Astrocyte of the spinal cord (primary cell): ENCODE results near the gene PPP2R5A.
"Not testable (repeated sequence)": the region's sequence is repeated elsewhere in the genome, so short reads cannot be mapped to it uniquely, and the experiment has no call there.

Source experiments
- DNase-seq: peaks from one replicate; pipeline ENCODE4 v3.0.0; 2011; ENCODE audit warnings: low read depth, low spot score
- H3K4me3 ChIP-seq: 2 replicates; pipeline ENCODE4 v1.5.1; 2011; ENCODE audit warnings: low read depth, mild to moderate bottlenecking, low read length, moderate library complexity
- in situ Hi-C: cut with HindIII; loops from 2 replicates; pipeline ENCODE4 v1.10.0; 2017; ENCODE audit warnings: low sequenced_read_pairs
- TF ChIP-seq, protein P1 (sequence below): IDR thresholded peaks from 2 replicates; pipeline ENCODE4 v1.5.1; 2012; ENCODE audit warnings: low read depth, mild to moderate bottlenecking, low read length, inconsistent platforms

PPP2R5A gene

GRCh38 chr1:212302745-212303383, 17.7 kb downstream of the PPP2R5A start:
- TF ChIP-seq, protein P1, sequence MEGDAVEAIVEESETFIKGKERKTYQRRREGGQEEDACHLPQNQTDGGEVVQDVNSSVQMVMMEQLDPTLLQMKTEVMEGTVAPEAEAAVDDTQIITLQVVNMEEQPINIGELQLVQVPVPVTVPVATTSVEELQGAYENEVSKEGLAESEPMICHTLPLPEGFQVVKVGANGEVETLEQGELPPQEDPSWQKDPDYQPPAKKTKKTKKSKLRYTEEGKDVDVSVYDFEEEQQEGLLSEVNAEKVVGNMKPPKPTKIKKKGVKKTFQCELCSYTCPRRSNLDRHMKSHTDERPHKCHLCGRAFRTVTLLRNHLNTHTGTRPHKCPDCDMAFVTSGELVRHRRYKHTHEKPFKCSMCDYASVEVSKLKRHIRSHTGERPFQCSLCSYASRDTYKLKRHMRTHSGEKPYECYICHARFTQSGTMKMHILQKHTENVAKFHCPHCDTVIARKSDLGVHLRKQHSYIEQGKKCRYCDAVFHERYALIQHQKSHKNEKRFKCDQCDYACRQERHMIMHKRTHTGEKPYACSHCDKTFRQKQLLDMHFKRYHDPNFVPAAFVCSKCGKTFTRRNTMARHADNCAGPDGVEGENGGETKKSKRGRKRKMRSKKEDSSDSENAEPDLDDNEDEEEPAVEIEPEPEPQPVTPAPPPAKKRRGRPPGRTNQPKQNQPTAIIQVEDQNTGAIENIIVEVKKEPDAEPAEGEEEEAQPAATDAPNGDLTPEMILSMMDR, result no peak
- no peak overlapping the region for H3K4me3 ChIP-seq
- in situ Hi-C loops, result no loop called here
- DNase-seq, result peak; percentile 61

DNA sequence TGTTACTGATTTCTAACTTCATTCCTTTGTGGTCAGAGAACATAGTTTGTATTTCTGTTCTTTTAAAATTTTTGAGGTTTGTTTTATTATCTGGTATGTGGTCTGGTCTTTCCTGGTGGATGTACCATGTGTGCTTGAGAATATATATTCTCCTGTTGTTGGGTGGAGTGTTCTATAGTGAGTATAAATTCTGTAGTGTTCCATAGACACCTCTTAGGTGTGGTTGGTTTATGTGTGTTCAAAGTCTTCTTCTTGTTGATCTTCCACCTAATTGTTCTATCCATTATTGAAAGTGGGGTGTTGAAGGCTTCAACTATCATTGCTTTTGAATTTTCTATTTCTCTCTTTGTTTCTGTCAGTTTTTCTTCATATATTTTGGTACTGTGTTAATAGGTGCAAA, 20.1 kb downstream of the PPP2R5A start:
- TF ChIP-seq, protein P1, result no peak
- no peak for DNase-seq
- in situ Hi-C loops, result no loop called here
- no peak overlapping the region for H3K4me3 ChIP-seq

- in situ Hi-C loops, H3K4me3 ChIP-seq, DNase-seq: not testable (repeated sequence)
These were observed 20.8 kb downstream of the PPP2R5A start for GRCh38 chr1:212305984-212306452.

DNA sequence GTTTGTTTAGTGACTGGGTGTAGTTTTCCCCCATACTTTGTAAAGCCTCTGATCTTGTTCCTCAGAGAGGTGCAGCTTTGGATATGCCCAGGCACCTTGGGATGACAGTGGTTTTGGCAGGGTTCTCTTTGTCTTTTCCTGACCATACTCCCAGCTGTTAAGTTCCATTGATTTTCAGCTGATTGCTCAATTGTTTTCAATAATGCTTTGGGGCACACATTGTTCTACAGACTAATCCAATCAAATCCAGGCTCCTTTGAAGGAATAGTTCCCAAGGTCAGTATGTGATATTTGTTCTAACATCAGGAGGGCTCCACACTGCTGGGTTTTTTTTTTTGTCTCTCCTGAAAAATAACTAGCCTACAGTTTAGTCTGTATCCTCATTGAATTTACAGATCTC, 24.8 kb downstream of the PPP2R5A start:
- no peak for DNase-seq
- TF ChIP-seq, protein P1, result no peak
- in situ Hi-C loops, result no loop called here
- H3K4me3 ChIP-seq, result no peak overlapping the region

- H3K4me3 ChIP-seq, result no peak overlapping the region
- no peak for DNase-seq
- in situ Hi-C loops, result no loop called here
- TF ChIP-seq, protein P1, result no peak
These were observed 25.2 kb downstream of the PPP2R5A start for GRCh38 chr1:212310383-212310782.

DNA sequence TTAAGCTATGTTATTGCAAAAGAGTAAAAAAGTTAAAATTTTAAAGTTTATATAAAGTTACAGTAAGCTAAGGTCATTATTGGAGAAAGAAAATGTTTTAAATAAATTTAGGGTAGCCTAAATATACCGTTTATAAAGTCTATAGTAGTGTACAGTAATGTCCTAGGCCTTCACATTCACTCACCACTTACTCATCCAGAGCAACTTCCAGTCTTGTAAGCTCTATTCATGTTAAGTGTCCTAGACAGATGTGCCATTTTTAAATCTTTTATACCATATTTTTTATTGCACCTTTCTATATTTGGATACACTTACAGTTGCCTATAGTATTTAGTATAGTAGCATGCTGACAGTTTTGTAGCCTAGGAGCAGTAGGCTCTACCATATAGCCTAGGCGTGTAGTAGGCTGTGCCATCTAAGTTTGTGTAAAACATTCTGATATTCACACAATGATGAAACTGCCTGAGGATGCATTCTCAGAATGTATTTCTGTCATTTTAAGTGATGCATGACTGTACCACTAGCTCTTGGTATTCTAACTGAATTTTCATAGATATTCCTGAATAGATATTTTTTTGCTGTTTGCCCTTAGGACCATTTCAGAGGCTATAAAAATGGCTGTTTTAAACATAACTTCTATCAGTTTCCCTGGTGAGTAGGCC, 26.8 kb downstream of the PPP2R5A start:
- DNase-seq, result no peak
- in situ Hi-C loops, result no loop called here
- TF ChIP-seq, protein P1, result no peak
- no peak overlapping the region for H3K4me3 ChIP-seq

- DNase-seq, result peak; percentile 76
- TF ChIP-seq, protein P1, result no peak
- no peak overlapping the region for H3K4me3 ChIP-seq
- in situ Hi-C loops, result no loop called here
These were observed 28.4 kb downstream of the PPP2R5A start for GRCh38 chr1:212313616-212314015.
